HG03103 (cell line): Measurements from ENCODE around the gene ACSBG1.
"Not testable (repeated sequence)": the region's sequence is repeated elsewhere in the genome, so short reads cannot be mapped to it uniquely, and the experiment has no call there.

ENCODE experiments used
- ATAC-seq: cut with Tn5 transposase; IDR thresholded peaks from one replicate; pipeline ENCODE4 v1.9.1; 2021; ENCODE audit warnings: low read depth; ENCODE audit not compliant: unreplicated experiment

The ACSBG1 gene

DNA sequence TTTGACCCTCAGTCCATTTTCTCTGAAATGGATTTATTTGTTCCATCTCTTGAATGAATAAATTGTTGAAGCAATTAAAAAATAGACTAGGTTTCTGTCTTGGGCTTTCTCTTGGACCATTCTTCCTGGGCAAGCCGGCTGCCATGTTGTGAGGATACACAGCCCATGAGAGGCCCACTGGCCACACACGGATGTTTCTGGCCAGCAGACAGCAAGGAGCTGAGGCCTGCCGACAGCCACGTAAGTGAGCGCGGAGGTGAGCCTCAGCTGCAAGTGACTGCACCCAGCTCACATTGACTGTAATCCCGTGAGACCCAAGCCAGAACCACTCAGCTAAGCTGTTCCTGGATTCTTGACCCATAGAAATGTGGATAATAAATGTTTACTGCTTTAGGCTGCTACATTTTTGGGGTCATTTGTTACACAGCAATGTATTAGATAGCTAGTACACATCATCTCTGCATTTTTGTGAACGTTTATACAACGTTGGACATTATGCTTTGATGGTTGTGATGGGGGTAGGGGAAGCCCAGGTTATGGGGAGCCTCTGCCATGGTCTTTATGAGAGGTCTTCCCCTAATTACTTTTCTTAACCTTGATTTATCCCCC lies 62.4 kb downstream of the ACSBG1 start:
- ATAC-seq = no peak

DNA sequence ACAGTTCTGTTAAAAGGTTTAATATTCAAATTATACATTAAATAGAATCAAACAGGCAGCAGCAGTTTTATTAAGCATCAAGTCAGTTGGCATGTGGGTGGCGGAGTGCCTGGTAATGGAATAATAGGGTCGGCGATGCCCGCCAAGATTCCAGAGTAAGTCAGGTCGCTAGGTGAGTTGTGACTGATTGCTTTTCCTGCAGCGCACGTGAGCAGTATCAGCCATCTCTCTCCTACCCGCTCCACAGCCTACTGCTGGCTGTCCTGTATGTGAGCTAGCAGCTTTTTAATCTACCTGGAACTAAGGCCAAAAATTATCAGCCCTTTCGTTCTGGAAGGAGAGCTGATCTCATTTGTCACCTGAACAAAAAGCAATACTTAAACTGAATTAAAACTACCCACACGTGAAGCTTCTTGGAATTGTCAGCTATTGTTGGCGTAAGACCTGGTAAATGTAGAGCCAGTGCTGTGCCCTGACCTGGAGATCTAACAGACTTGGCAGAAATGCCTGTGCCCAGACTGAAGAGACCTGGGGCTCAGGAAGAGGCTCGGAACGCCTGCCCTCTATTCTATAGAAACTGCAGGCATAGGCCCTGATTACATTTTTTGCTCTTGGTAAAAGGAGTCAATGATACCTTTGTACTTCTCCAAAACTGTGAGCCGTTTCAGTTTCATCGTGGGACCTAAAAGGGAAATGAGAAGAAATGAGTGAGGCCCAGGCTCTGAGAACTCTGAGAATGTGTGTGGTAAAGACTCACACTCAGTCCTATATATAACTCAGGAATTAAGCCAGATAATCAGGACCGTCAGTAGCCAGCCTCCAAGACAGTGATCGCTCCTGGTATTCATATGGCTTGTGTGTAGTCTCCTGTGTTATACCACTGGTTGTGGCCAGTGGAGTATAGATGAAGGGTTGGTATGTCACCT lies 63.3 kb downstream of the ACSBG1 start:
- peak; percentile 51 for ATAC-seq

GRCh38 chr15:78168608-78169007 lies 65.8 kb downstream of the ACSBG1 start:
- no peak for ATAC-seq

- ATAC-seq = peak; percentile 74
Observed at GRCh38 chr15:78167227-78167888, 67.0 kb downstream of the ACSBG1 start.

DNA sequence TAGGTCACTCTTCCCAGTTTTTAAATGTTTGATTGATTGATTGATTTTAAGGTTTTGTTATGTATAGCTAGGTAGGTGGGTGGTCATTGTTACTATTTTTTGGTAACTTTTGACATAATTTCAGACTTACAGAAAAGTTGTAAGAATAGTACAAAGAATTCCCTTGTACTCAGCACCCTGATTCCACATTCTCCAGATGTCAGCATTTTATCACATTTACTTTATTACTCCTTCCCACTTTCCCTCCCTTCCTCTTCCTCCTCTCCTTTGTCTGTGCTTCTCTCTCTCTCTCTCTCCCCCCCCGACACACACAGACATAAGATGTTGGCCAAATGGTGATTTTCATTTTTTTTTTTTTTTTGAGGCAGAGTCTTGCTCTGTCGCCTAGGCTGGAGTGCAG lies 70.4 kb downstream of the ACSBG1 start:
- ATAC-seq = no peak

DNA sequence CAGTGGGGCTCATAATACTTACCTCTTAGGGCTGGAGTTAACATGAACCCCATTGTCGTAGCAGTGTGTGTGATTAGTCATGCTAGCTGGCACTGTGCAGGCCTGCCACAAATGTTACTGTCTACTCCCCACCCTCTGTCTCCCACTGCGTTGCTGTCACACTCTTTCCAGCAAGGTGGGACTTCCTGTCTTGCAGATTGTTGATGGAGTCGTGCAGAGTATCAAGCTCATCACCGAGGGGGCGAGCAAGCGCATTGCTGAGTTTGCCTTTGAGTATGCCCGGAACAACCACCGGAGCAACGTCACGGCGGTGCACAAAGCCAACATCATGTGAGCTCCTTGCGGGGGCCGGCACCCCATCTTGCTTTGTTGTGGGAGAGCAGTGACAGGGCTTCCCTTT lies 72.3 kb downstream of the ACSBG1 start:
- no peak for ATAC-seq

DNA sequence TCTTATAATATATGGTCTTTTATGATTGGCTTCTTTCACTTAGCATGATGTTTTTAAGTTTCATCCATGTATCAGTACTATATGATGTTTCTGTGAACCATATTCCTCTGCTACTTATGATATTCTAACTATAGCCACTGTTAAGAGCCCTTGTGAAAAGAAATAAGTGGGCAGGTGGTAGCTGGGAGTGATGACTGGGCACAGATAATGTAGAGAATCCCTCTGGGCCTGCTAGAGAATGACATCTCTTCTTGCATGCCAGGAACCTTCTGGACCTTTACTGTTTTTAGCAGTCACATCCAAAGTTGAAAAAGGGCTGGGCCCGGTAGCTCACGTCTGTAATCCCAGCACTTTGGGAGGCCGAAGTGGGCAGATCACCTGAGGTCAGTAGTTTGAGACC lies 75.0 kb downstream of the ACSBG1 start:
- no peak for ATAC-seq

DNA sequence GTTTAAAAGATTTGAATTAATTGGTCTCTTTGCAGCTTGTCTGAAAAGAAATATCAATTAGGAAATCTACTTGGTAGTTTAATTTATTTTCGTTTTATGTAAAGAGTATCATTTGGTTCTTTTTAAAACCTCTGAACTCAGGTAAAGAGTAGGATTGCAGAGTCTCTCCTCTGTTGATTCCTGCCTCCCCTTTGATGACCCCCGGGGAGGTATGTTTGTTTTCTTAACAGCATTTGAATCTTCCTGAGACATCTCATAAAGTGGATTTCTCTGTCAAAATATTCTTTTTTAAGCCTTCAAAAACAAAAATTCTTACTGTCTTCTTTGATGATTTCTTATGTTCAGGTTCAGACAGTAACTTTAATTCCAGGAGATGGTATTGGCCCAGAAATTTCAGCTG lies 77.2 kb downstream of the ACSBG1 start:
- ATAC-seq = no peak

- ATAC-seq = no peak
Observed at GRCh38 chr15:78156653-78157052, 77.7 kb downstream of the ACSBG1 start.

- ATAC-seq = no peak
Observed at GRCh38 chr15:78155355-78155939, 78.9 kb downstream of the ACSBG1 start.

GRCh38 chr15:78154955-78155354 lies 79.4 kb downstream of the ACSBG1 start:
- no peak for ATAC-seq

DNA sequence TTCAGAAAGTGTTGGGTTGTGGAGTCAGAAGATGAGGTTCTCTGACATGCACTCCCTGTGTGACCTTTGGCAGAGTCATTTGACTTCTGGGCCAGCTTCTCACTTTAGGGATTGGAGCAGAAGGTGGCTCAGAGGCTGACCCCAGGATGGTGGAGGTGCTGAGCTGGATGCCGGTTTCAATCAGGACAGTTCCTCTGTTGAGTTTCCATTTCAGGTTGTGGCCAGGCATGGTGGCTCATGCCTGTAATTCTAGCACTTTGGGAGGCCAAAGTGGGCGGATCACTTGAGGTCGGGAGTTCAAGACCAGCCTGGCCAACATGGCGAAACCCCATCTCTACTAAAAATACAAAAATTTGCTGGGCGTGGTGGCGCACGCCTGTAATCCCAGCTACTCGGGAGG lies 83.3 kb downstream of the ACSBG1 start:
- not testable (repeated sequence) for ATAC-seq

GRCh38 chr15:78149805-78150751 lies 84.3 kb downstream of the ACSBG1 start:
- no peak for ATAC-seq

- ATAC-seq = peak; percentile 70
Observed at GRCh38 chr15:78149068-78149804, 85.1 kb downstream of the ACSBG1 start, which contains the start of gene IDH3A. TSS of gene IDH3A (plus strand) at chr15:78149362. CDS start at chr15:78149404, 42 bp downstream.

DNA sequence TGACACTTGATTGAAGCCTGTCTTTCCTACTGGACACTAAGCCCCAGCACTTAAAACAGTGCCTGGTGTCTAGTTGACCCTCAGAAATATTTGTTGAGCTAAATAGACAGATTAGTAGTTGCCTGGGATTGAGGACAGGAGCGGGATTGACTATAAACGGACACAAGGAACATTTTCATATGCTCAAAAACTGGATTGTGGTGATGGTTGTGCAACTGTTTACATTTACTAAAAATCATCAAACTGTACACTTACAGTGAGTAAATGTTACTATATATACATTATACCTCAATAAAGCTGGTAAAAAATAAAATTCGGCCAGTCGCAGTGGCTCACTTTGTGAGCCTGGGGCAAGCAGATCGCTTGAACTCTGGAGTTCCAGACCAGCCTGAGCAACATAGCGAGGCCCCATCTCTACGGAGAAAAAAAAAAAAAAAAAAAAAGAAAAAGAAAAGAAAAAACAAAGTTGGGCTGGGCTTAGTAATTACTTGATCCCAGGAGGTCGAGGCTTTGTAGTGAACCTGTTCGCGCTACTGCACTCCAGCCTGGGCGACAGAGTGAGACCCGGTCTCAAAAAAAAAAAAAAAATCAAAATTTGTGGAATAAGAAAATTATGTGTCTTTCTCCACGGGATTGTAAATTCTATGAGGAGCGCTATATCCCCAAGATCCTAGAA lies 85.8 kb downstream of the ACSBG1 start:
- ATAC-seq = no peak

DNA sequence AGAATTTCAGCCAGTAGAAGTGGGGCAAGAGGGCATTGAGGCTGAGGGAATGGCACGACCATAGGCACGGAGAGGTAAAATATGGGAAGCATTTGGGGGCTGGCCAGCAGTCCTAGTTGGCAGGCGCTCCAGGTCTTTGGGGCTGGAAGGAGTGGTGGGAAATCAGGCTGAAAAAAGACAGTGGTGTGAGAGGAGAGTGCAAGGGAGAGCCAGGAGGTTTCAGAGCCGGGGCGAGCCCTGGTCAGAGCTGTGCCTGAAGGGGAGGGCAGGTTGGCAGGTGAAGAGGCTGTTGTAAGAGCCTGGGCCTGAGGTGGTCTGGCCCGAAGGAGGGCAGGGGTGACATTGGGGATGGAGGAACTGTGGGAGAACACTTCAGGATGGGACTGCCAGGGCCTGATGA lies 86.8 kb downstream of the ACSBG1 start:
- ATAC-seq = no peak

DNA sequence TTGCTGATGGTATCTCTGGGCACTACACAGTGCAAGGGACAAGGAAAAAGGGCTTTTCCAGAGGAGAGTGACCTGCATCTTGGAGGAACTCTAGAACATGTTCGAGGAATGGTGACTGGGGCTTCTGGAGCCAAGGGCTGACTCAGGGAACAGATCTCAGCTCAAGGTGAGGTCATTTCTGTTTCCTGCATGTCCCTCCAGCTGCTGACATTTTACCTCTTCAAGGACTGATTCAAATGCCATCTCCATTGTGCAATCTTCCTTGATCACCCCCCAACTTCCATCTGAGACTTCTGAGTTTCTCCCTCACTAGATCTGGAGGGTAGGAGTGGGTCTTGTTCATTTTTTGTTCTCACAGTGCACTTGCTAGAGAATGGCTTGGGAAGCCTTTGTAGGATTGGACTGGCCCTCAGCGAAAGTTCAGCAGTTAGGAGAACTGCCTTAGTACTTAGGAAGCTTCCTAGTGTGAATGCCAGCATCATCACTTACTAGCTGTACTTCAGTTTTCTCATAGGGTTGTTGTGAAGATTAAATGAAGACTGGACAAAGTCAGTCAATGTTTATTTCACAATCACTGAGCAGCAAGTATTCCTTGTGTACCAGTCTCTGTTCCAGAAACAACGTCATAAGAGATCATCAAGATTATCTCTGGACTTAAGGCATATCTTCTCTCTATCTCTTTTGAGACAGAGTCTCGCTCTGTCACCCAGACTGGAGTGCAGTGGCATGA lies 87.8 kb downstream of the ACSBG1 start:
- no peak for ATAC-seq

DNA sequence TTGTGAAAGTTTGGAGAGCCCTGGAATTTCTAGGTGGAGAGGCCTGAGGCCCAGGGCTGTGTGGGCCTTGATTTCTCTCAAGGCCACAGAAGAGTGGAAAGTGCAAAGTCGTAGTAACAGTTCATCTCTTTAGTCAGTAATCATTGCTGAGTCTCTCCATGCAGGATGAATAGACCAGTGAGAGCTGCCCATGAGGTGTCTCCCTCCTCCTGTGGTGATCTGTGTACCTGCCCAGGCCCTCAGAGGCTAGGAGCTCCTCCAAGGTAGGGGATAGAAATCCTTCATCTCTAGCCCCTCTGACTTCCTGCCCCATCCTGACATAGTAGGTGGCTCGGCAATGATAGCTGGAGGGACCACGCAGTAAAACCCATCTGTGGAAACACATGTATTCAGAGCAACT lies 92.0 kb downstream of the ACSBG1 start:
- ATAC-seq = no peak
